Natural killer cell (primary cell): ENCODE measurements around the gene RAPGEF3. TPM values are rescaled to one million over a fixed set of nuclear protein-coding genes. Genes with fewer than 3 reads are reported as not detected.
A peak's percentile ranks its signal among the peaks of the same experiment; 100 is the strongest.

Experiments
- ATAC-seq, 3 donors: fragments of 150-1000 bp in 2 of 3; fragments of 200-7000 bp in 1 of 3; cut with Tn5 transposase; 1 replicate in 1 of 3; 2 replicates in 2 of 3; pipeline ENCODE4 v1.10.0; 2021; ENCODE audit warnings: mild to moderate bottlenecking in 2 of 3, moderate library complexity in 2 of 3
- DNase-seq, 2 donors: peaks; one replicate each; pipeline versions ENCODE4 v3.0.0 to v3.0.0-alpha.2; 2013 to 2021; ENCODE audit warnings: mixed read lengths in 1 of 2
- H3K27ac ChIP-seq: one replicate; pipeline ENCODE4 v1.5.1; 2013; ENCODE audit warnings: mild to moderate bottlenecking, low read length
- H3K27me3 ChIP-seq: one replicate; pipeline ENCODE4 v1.6.1; 2013; ENCODE audit warnings: low read length; ENCODE audit not compliant: control insufficient read depth, insufficient read depth
- H3K36me3 ChIP-seq: one replicate; pipeline ENCODE4 v1.6.1; 2013; ENCODE audit warnings: low read length; ENCODE audit not compliant: control insufficient read depth, insufficient read depth
- H3K4me1 ChIP-seq: one replicate; pipeline ENCODE4 v1.6.1; 2013; ENCODE audit warnings: low read length; ENCODE audit not compliant: control insufficient read depth, insufficient read depth
- H3K4me3 ChIP-seq: one replicate; pipeline ENCODE4 v1.5.1; 2013; ENCODE audit warnings: low read length
- H3K9me3 ChIP-seq: one replicate; pipeline ENCODE4 v1.6.1; 2013; ENCODE audit warnings: low read length; ENCODE audit not compliant: control insufficient read depth, insufficient read depth
- H3K27ac Mint-ChIP-seq, 2 donors: one replicate each; pipeline ENCODE4 v1.8.0; 2022; ENCODE audit warnings: mild to moderate bottlenecking in 2 of 2, mixed read lengths in 2 of 2, moderate library complexity in 1 of 2
- H3K27me3 Mint-ChIP-seq, 2 donors: one replicate each; pipeline ENCODE4 v1.8.0; 2022; ENCODE audit warnings: low read depth in 2 of 2, mixed read lengths in 2 of 2
- H3K36me3 Mint-ChIP-seq: one replicate; pipeline ENCODE4 v1.8.0; 2022; ENCODE audit warnings: mixed read lengths
- H3K4me1 Mint-ChIP-seq, 2 donors: one replicate each; pipeline ENCODE4 v1.8.0; 2022; ENCODE audit warnings: mixed read lengths in 2 of 2
- H3K4me3 Mint-ChIP-seq: one replicate; pipeline ENCODE4 v1.8.0; 2022; ENCODE audit warnings: mild to moderate bottlenecking, moderate library complexity, mixed read lengths
- H3K9me3 Mint-ChIP-seq, 2 donors: one replicate each; pipeline ENCODE4 v1.8.0; 2022; ENCODE audit warnings: mixed read lengths in 2 of 2
- WGBS: methylation state at CpG from one replicate; pipeline ENCODE4 v1.1.7; 2013; ENCODE audit warnings: missing lambda C conversion rate; ENCODE audit not compliant: insufficient coverage; 5-methylcytosine and 5-hydroxymethylcytosine counted together
- intact Hi-C: fragments of 100-400 bp; cut with micrococcal nuclease; formaldehyde crosslinking; loops from one replicate; pipeline ENCODE4 v1.14.2; 2022
- total RNA-seq, 4 donors: library from RNA; stranded (reverse); fragments of 120-200 nt in 1 of 4; gene quantifications; one replicate each; pipeline versions ENCODE4 v1.2.3 to v1.2.4, GENCODE V29; 2013 to 2022
- TF ChIP-seq, protein P1 (sequence below): fragments of 200-600 bp; IDR thresholded peaks from one replicate; pipeline ENCODE4 v1.8.0; 2022; ENCODE audit warnings: antibody characterized with exemption

RAPGEF3 gene
- total RNA-seq, 3 donors from 2014 or later (not counting 1 experiment from before 2014, with no cell fraction given), result 0.23 to 0.73 (median 0.49) TPM

DNA sequence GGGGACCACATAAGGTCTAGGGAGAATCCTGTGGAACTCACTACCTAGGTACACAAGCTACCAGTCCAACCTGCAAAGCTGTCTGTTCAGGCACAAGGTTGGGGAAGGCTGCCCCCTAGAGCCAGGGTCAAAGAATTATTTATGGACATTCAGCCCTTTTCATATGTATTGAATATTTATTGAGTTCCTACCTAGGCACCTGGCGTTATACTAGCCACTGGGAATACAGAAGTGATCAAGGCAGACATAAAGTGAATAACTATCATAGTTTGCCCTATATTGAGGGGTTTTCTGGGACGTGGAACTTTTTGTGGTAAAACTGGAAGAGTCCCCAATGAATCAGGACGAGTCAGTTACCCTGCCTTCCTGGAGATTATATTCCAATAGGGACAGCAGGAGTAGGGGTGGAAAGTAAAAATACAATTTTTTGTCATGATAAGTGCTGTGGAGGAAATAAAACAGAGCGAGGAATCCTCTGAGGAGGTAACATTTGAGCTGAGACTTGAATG, 8.6 kb upstream of the RAPGEF3 start:
- ATAC-seq (peak; percentile 68 to 78 (median 71)), DNase-seq (peak; percentile 47 to 83)
- intact Hi-C loops, result loop anchor here (1.0 kb wide), 1 partner anchor 52 kb away; no protein-coding TSS in a partner anchor
- Mint-ChIP-seq H3K27me3 (peaks cover 4 to 5% of the 10 kb centered on the region in 2 donors), H3K4me1 (no peaks in the 10 kb centered on the region), H3K4me3 (no peak overlapping the region), H3K36me3 (no peaks in the 10 kb centered on the region), H3K27ac (no peak overlapping the region), H3K9me3 (no peaks in the 10 kb centered on the region)
- H3K4me3 ChIP-seq, result no peak overlapping the region
- peaks cover 12% of the 10 kb centered on the region for H3K4me1 ChIP-seq
- no peaks in the 10 kb centered on the region for H3K9me3 ChIP-seq
- H3K27me3 ChIP-seq, result no peaks in the 10 kb centered on the region
- WGBS, result 50% methylated on average over 4 of the region's 4 CpGs
- H3K36me3 ChIP-seq, result no peaks in the 10 kb centered on the region
- H3K27ac ChIP-seq, result no peak overlapping the region
- TF ChIP-seq, protein P1, sequence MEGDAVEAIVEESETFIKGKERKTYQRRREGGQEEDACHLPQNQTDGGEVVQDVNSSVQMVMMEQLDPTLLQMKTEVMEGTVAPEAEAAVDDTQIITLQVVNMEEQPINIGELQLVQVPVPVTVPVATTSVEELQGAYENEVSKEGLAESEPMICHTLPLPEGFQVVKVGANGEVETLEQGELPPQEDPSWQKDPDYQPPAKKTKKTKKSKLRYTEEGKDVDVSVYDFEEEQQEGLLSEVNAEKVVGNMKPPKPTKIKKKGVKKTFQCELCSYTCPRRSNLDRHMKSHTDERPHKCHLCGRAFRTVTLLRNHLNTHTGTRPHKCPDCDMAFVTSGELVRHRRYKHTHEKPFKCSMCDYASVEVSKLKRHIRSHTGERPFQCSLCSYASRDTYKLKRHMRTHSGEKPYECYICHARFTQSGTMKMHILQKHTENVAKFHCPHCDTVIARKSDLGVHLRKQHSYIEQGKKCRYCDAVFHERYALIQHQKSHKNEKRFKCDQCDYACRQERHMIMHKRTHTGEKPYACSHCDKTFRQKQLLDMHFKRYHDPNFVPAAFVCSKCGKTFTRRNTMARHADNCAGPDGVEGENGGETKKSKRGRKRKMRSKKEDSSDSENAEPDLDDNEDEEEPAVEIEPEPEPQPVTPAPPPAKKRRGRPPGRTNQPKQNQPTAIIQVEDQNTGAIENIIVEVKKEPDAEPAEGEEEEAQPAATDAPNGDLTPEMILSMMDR, result peak; percentile 69

DNA sequence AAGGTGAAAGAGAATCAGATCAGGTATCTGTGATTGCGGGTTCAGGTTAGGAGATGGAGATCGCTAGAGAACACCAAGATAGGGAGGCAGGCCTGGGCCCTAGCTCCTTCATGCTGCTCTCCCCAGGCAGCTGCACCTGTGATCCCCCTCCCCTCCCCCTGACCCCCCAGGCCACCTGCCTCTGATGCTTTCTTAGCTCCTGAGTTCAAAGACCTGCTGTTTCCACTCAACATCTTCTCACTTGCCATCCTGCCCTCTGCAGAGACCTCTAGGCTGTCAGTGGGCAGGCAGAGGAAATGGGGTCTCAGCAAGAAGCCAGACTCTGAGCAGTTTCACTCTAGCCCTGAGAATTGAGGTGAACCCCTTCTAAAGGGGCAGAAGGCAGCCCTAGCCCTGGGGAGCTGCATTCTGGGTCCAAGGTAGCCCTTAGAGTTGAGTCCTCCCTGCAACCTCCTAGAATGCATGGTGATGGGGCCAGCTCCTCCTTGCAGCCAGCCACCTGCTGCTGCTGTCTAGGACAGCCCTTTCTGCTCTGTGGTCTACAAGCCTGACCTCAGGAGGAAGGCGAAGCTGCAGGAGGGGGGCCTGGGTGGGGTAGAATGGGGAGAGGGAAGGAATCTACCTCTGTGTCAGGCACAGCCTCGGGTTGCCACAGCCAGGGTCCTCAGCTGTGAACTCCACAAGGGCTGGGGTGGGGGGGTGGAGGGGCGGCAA, 8.0 kb upstream of the RAPGEF3 start:
- 32% methylated on average over 5 of the region's 5 CpGs for WGBS
- no peak overlapping the region for H3K27ac Mint-ChIP-seq
- H3K27me3 Mint-ChIP-seq, result peaks cover 4 to 5% of the 10 kb centered on the region in 2 donors
- TF ChIP-seq, protein P1, result no peak
- H3K9me3 ChIP-seq, result no peaks in the 10 kb centered on the region
- H3K36me3 ChIP-seq, result no peaks in the 10 kb centered on the region
- no peaks in the 10 kb centered on the region for H3K4me1 Mint-ChIP-seq
- H3K4me1 ChIP-seq, result peaks cover 12% of the 10 kb centered on the region
- H3K27ac ChIP-seq, result no peak overlapping the region
- no peak overlapping the region for H3K4me3 ChIP-seq
- no peak overlapping the region for H3K4me3 Mint-ChIP-seq
- H3K27me3 ChIP-seq, result no peaks in the 10 kb centered on the region
- H3K36me3 Mint-ChIP-seq, result no peaks in the 10 kb centered on the region
- no peaks in the 10 kb centered on the region for H3K9me3 Mint-ChIP-seq
- intact Hi-C loops, result loop anchor here (1.0 kb wide), 1 partner anchor 51 kb away; no protein-coding TSS in a partner anchor
- DNase-seq (no peak), ATAC-seq (peak; percentile 2 to 57 (median 36))

DNA sequence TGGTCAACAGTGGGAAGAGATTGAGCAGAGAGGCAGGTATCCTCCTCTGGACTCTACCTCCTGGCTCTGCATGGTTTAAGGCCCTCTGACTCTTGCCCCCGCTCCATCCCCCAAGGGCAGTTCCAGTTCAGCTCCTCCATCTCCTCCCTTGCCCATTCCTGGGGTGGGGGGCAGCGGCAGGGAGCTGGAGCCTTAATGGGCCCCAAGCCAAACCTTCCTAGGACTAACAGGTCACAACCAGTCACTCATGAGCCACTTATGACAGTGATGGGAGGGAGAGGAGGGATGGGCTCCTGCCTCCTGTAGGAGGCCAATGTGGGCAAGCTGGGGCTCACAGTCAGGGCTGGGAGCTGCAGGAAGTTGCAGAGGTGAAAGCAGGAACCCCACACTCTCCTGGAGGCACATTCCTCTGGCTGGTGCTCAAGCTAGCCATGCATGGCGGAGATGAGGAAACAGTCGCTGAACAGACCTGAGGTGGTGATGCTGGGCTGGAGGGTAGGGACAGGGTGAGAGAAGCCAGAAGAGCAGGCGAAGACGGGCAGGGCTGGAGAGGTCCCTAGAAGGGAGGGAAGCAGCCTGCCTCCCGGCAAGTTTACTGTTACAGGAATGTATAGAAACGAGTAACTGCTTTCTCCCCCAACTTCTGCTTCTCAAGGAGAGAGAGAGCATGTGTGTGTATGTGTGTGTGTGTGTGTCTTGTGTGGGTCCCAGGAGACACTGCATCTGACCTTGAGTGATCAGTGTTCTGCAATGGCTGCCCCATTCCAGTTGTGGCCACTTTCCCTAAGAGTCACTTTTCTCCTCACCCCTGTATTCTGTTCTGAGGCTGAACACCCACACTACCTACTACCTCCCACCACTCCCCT, 5.0 kb upstream of the RAPGEF3 start:
- peaks cover 0 to 6% of the 10 kb centered on the region in 2 donors for H3K4me1 Mint-ChIP-seq
- no peaks in the 10 kb centered on the region for H3K9me3 ChIP-seq
- H3K27ac Mint-ChIP-seq, result no peak overlapping the region
- no peak overlapping the region for H3K4me3 ChIP-seq
- no peaks in the 10 kb centered on the region for H3K9me3 Mint-ChIP-seq
- TF ChIP-seq, protein P1, result no peak
- no peak for ATAC-seq
- intact Hi-C loops, result no loop called here
- H3K36me3 Mint-ChIP-seq, result no peaks in the 10 kb centered on the region
- no peak overlapping the region for H3K27ac ChIP-seq
- peaks cover 23% of the 10 kb centered on the region for H3K4me1 ChIP-seq
- WGBS, result 71% methylated on average over 7 of the region's 8 CpGs
- peaks cover 9 to 13% of the 10 kb centered on the region in 2 donors for H3K27me3 Mint-ChIP-seq
- no peak overlapping the region for H3K4me3 Mint-ChIP-seq
- no peaks in the 10 kb centered on the region for H3K36me3 ChIP-seq
- no peak for DNase-seq
- no peaks in the 10 kb centered on the region for H3K27me3 ChIP-seq
